ENCODE results near the gene CFAP299. TPM values are rescaled to one million over a fixed set of nuclear protein-coding genes. Genes with fewer than 3 reads are reported as not detected.

CFAP299 gene
- total and polyA plus RNA-seq, 2 of the 13 experiments (the other 11 are each of a cell fraction or from before 2014, with no cell fraction given), result not detected

GRCh38 chr4:80538276-80538926 lies 202.9 kb downstream of the CFAP299 start:
- TF ChIP-seq ZNF484 (CRISPR knock-in tag; IDR thresholded peaks at IDR 0.05; ENCODE audit: borderline replicate concordance, low read depth) (no peak), ZNF10 (CRISPR knock-in tag; IDR thresholded peaks at IDR 0.05; ENCODE audit: borderline replicate concordance, low read depth) (no peak), SMC3 (IDR thresholded peaks at IDR 0.05; ENCODE audit: low read length) (no peak), ZNF317 (CRISPR knock-in tag; IDR thresholded peaks at IDR 0.05) (no peak)
- DNase-seq (ENCODE audit: low spot score), result no peak
- CTCF ChIA-PET (ENCODE audit: low intra/inter-chr PET ratio, low total read pairs), result no interaction called here
- no peaks in the 10 kb centered on the region for H3K36me3 ChIP-seq (replicated peaks in 1 of 2; ENCODE audit: control insufficient read depth in 1 of 2, insufficient read depth in 2 of 2, low read length in 2 of 2)
- no peak for FAIRE-seq
- H3K4me1 ChIP-seq (ENCODE audit: insufficient read depth, low read length), result no peaks in the 10 kb centered on the region
- POLR2A ChIA-PET, result no interaction called here
- intact Hi-C loops (cut with micrococcal nuclease; ENCODE audit: unreplicated experiment), result no loop called here
- H3K79me2 ChIP-seq (ENCODE audit: insufficient read depth, low read length), result no peaks in the 10 kb centered on the region
- in situ Hi-C loops (cut with HindIII; ENCODE audit: extremely low pct_ligation_motif_present, low pct_unique_long_range_greater_than_20kb), result no loop called here
- WGBS (ENCODE audit: low lambda C conversion rate), result 0% methylated on average over 4 of the region's 4 CpGs
- no peak for ATAC-seq
- BruUV-seq (replicated peaks), result no TSS peak
- no peaks in the 10 kb centered on the region for H4K20me1 ChIP-seq (ENCODE audit: insufficient read depth, low read length)
- no peak overlapping the region for H3K4me3 ChIP-seq (replicated peaks in 1 of 3; ENCODE audit: insufficient read depth in 1 of 3, low read depth in 2 of 3, low read length in 3 of 3)
- H3K9me3 ChIP-seq (ENCODE audit: low read length), result no peaks in the 10 kb centered on the region
- H3K27ac ChIP-seq (ENCODE audit: extremely low read length, insufficient read depth, low read length), result no peak overlapping the region
- no peaks in the 10 kb centered on the region for H3K27me3 ChIP-seq (ENCODE audit: control insufficient read depth in 1 of 2, insufficient read depth in 2 of 2, low read length in 2 of 2)
- no peak overlapping the region for H2AFZ ChIP-seq (ENCODE audit: low read length)
- no peak overlapping the region for H3K4me2 ChIP-seq (ENCODE audit: low read depth, low read length)
- H3K9ac ChIP-seq (ENCODE audit: insufficient read depth, low read depth, low read length), result no peak overlapping the region

- CTCF ChIA-PET (ENCODE audit: low intra/inter-chr PET ratio, low total read pairs), result no interaction called here
- WGBS (ENCODE audit: low lambda C conversion rate), result 13% methylated on average over 3 of the region's 3 CpGs
Measured at GRCh38 chr4:80539190-80539589, 203.7 kb downstream of the CFAP299 start.

More at GRCh38 chr4:80539190-80539589, 203.7 kb downstream of the CFAP299 start:
- Histone ChIP-seq H3K27ac (ENCODE audit: extremely low read length, insufficient read depth, low read length) (no peak overlapping the region), H3K4me2 (ENCODE audit: low read depth, low read length) (no peak overlapping the region), H3K79me2 (ENCODE audit: insufficient read depth, low read length) (no peaks in the 10 kb centered on the region), H3K36me3 (replicated peaks in 1 of 2; ENCODE audit: control insufficient read depth in 1 of 2, insufficient read depth in 2 of 2, low read length in 2 of 2) (no peaks in the 10 kb centered on the region), H3K4me3 (replicated peaks in 1 of 3; ENCODE audit: insufficient read depth in 1 of 3, low read depth in 2 of 3, low read length in 3 of 3) (no peak overlapping the region), H3K9ac (ENCODE audit: insufficient read depth, low read depth, low read length) (no peak overlapping the region), H3K9me3 (ENCODE audit: low read length) (no peaks in the 10 kb centered on the region), H3K27me3 (ENCODE audit: control insufficient read depth in 1 of 2, insufficient read depth in 2 of 2, low read length in 2 of 2) (no peaks in the 10 kb centered on the region), H4K20me1 (ENCODE audit: insufficient read depth, low read length) (no peaks in the 10 kb centered on the region), H2AFZ (ENCODE audit: low read length) (no peak overlapping the region), H3K4me1 (ENCODE audit: insufficient read depth, low read length) (no peaks in the 10 kb centered on the region)
- no peak for FAIRE-seq
- no peak for ATAC-seq
- POLR2A ChIA-PET, result no interaction called here
- no TSS peak for BruUV-seq (replicated peaks)
- in situ Hi-C loops (cut with HindIII; ENCODE audit: extremely low pct_ligation_motif_present, low pct_unique_long_range_greater_than_20kb) (no loop called here), intact Hi-C loops (cut with micrococcal nuclease; ENCODE audit: unreplicated experiment) (no loop called here)
- DNase-seq (ENCODE audit: low spot score), result no peak
- no peak for TF ChIP-seq ZBTB44 (CRISPR knock-in tag; IDR thresholded peaks at IDR 0.05)
- TF ChIP-seq SAFB2 (CRISPR knock-in tag; IDR thresholded peaks at IDR 0.05; ENCODE audit: borderline replicate concordance, low read depth), result no peak
- no peak for TF ChIP-seq ETV6 (CRISPR knock-in tag; conservative IDR thresholded peaks at IDR 0.05)
- no peak for TF ChIP-seq MTERF4 (CRISPR knock-in tag; IDR thresholded peaks at IDR 0.05)
- TF ChIP-seq HBP1 (CRISPR knock-in tag; IDR thresholded peaks at IDR 0.05; ENCODE audit: low read depth), result no peak
- TF ChIP-seq ZSCAN31 (CRISPR knock-in tag; IDR thresholded peaks at IDR 0.05; ENCODE audit: low read depth), result no peak
- no peak for TF ChIP-seq ZNF44 (CRISPR knock-in tag; IDR thresholded peaks at IDR 0.05)
- no peak for TF ChIP-seq HNRNPK (IDR thresholded peaks at IDR 0.05; ENCODE audit: low read depth, low read length, poor library complexity, severe bottlenecking)
- TF ChIP-seq ZNF629 (CRISPR knock-in tag; conservative IDR thresholded peaks at IDR 0.05), result no peak

All from HepG2 (cell line).